ENCODE measurements around the gene SIPA1L3.
A peak's percentile ranks its signal among the peaks of the same experiment; 100 is the strongest.
"Not testable (repeated sequence)": the region's sequence is repeated elsewhere in the genome, so short reads cannot be mapped to it uniquely, and the experiment has no call there.

Gene SIPA1L3

GRCh38 chr19:38024992-38025908 lies 118.2 kb downstream of the SIPA1L3 start:
- POLR2A ChIA-PET, result no interaction called here
- H3K4me3 ChIP-seq (ENCODE audit: low read depth, low read length), result no peak overlapping the region
- H3K27ac ChIP-seq (ENCODE audit: extremely low read depth, low read depth, low read length), result 0 out of 2 replicates have a peak overlapping the region, but pooled peaks have one; percentile 24
- no peaks in the 10 kb centered on the region for H3K9me3 ChIP-seq (ENCODE audit: control insufficient read depth, insufficient read depth, low read depth, low read length)
- peaks cover 2% of the 10 kb centered on the region; the same call in 1 of the 2 replicates for H3K4me1 ChIP-seq (ENCODE audit: control insufficient read depth, insufficient read depth, low read length)
- CTCF ChIA-PET, result interaction anchor here (1.3 kb wide), 1 partner anchor 122 kb away, joined by 4 read pairs; no protein-coding TSS in a partner anchor
- peak; percentile 41; the same call in 1 of the 2 replicates for TF ChIP-seq ZBTB20 (tag by site-specific recombination; IDR thresholded peaks at IDR 0.05)
- TF ChIP-seq SP2 (tag by site-specific recombination; IDR thresholded peaks at IDR 0.05), result 0 out of 2 replicates have a peak, but pooled peaks have one; percentile 11
- no peak for TF ChIP-seq ZNF23 (tag by site-specific recombination; IDR thresholded peaks at IDR 0.05; ENCODE audit: borderline replicate concordance)
- peaks cover 0 to 5% of the 10 kb centered on the region in 2 experiments; a peak in 1 of 3 replicates for H3K36me3 ChIP-seq (ENCODE audit: control insufficient read depth in 2 of 2, insufficient read depth in 1 of 2, low read length in 2 of 2)

GRCh38 chr19:38025909-38026307 lies 118.9 kb downstream of the SIPA1L3 start:
- H3K36me3 ChIP-seq (ENCODE audit: control insufficient read depth in 2 of 2, insufficient read depth in 1 of 2, low read length in 2 of 2), result peaks cover 0 to 6% of the 10 kb centered on the region in 2 experiments; a peak in 1 of 3 replicates
- no peak overlapping the region for H3K4me3 ChIP-seq (ENCODE audit: low read depth, low read length)
- H3K9me3 ChIP-seq (ENCODE audit: control insufficient read depth, insufficient read depth, low read depth, low read length), result no peaks in the 10 kb centered on the region
- H3K27ac ChIP-seq (ENCODE audit: extremely low read depth, low read depth, low read length), result 0 out of 2 replicates have a peak overlapping the region, but pooled peaks have one; percentile 24
- ChIA-PET POLR2A (no interaction called here), CTCF (interaction anchor here (1.3 kb wide), 1 partner anchor 123 kb away, joined by 4 read pairs; no protein-coding TSS in a partner anchor)
- H3K4me1 ChIP-seq (ENCODE audit: control insufficient read depth, insufficient read depth, low read length), result peaks cover 2% of the 10 kb centered on the region; the same call in 1 of the 2 replicates
- no peak for TF ChIP-seq OSR2 (tag by site-specific recombination; IDR thresholded peaks at IDR 0.05)

GRCh38 chr19:38028913-38029510 lies 122.0 kb downstream of the SIPA1L3 start:
- POLR2A ChIA-PET, result no interaction called here
- Histone ChIP-seq H3K4me3 (ENCODE audit: low read depth, low read length) (no peak overlapping the region), H3K27ac (ENCODE audit: extremely low read depth, low read depth, low read length) (no peak overlapping the region), H3K36me3 (ENCODE audit: control insufficient read depth in 2 of 2, insufficient read depth in 1 of 2, low read length in 2 of 2) (peaks cover 0 to 15% of the 10 kb centered on the region in 2 experiments; a peak in 2 of 3 replicates), H3K4me1 (ENCODE audit: control insufficient read depth, insufficient read depth, low read length) (peaks cover 2% of the 10 kb centered on the region; the same call in 1 of the 2 replicates), H3K9me3 (ENCODE audit: control insufficient read depth, insufficient read depth, low read depth, low read length) (no peaks in the 10 kb centered on the region; the same call in 1 of the 2 replicates)
- CTCF ChIA-PET, result no interaction called here
- TF ChIP-seq ZNF155 (tag by site-specific recombination; IDR thresholded peaks at IDR 0.05) (no peak), ZNF394 (tag by site-specific recombination; IDR thresholded peaks at IDR 0.05; ENCODE audit: borderline replicate concordance) (no peak), GFI1B (tag by site-specific recombination; IDR thresholded peaks at IDR 0.05) (no peak), TRIM28 (IDR thresholded peaks at IDR 0.05; ENCODE audit: borderline replicate concordance, low read length) (no peak), ZNF133 (tag by site-specific recombination; IDR thresholded peaks at IDR 0.05) (no peak), ZNF169 (tag by site-specific recombination; IDR thresholded peaks at IDR 0.05) (no peak), AEBP2 (tag by site-specific recombination; IDR thresholded peaks at IDR 0.05; ENCODE audit: borderline replicate concordance) (no peak), ZNF600 (tag by site-specific recombination; IDR thresholded peaks at IDR 0.05) (no peak), ZNF350 (tag by site-specific recombination; IDR thresholded peaks at IDR 0.05) (no peak), ZNF513 (tag by site-specific recombination; IDR thresholded peaks at IDR 0.05) (no peak), ZNF623 (tag by site-specific recombination; IDR thresholded peaks at IDR 0.05) (no peak), ZNF544 (tag by site-specific recombination; IDR thresholded peaks at IDR 0.05) (no peak), OSR2 (tag by site-specific recombination; IDR thresholded peaks at IDR 0.05) (no peak)

GRCh38 chr19:38030001-38030400 lies 123.0 kb downstream of the SIPA1L3 start:
- not testable (repeated sequence) for H3K4me1 ChIP-seq (ENCODE audit: control insufficient read depth, insufficient read depth, low read length)

More at GRCh38 chr19:38030001-38030400, 123.0 kb downstream of the SIPA1L3 start:
- CTCF ChIA-PET, result interaction anchor here (0.6 kb wide), 1 partner anchor 25 kb away, joined by 5 read pairs; no protein-coding TSS in a partner anchor
- H3K9me3 ChIP-seq (ENCODE audit: control insufficient read depth, insufficient read depth, low read depth, low read length); POLR2A ChIA-PET; H3K4me3 ChIP-seq (ENCODE audit: low read depth, low read length); H3K27ac ChIP-seq (ENCODE audit: extremely low read depth, low read depth, low read length): not testable (repeated sequence)
- peaks cover 0 to 15% of the 10 kb centered on the region in 2 experiments; a peak in 2 of 3 replicates for H3K36me3 ChIP-seq (ENCODE audit: control insufficient read depth in 2 of 2, insufficient read depth in 1 of 2, low read length in 2 of 2)
